Breast epithelium (tissue), 4 donors: ENCODE measurements around the gene CYP2W1. TPM values are rescaled to one million over a fixed set of nuclear protein-coding genes. Genes with fewer than 3 reads are reported as not detected.

Experiments
- DNase-seq, 2 donors: peaks; one replicate each; pipeline ENCODE4 v3.0.0-alpha.2; 2019; ENCODE audit warnings: low spot score in 2 of 2
- H3K27ac ChIP-seq, 2 donors: fragments of 200-600 bp; sonication (generic) in 1 of 2; one replicate each; pipeline ENCODE4 v1.5.1; 2016 to 2019; ENCODE audit warnings: mild to moderate bottlenecking in 1 of 2
- H3K27me3 ChIP-seq, 2 donors: fragments of 200-600 bp; sonication (generic) in 1 of 2; one replicate each; pipeline versions ENCODE4 v1.5.1 to v1.6.0; 2017 to 2019; ENCODE audit warnings: control low read depth in 1 of 2, mild to moderate bottlenecking in 1 of 2
- H3K36me3 ChIP-seq: fragments of 200-600 bp; one replicate; pipeline ENCODE4 v1.5.1; 2019
- H3K4me1 ChIP-seq, 2 donors: fragments of 200-600 bp; sonication (generic); one replicate each; pipeline ENCODE4 v1.5.1; 2016 to 2019; ENCODE audit warnings: control low read depth in 1 of 2
- H3K4me3 ChIP-seq, 3 donors: fragments of 200-600 bp; sonication (generic); 1 replicate in 2 of 3; 2 replicates in 1 of 3; pipeline ENCODE4 v1.5.1; 2016 to 2019; ENCODE audit warnings: mild to moderate bottlenecking in 3 of 3, moderate library complexity in 2 of 3
- H3K9me3 ChIP-seq, 2 donors: fragments of 200-600 bp; sonication (generic) in 1 of 2; one replicate each; pipeline ENCODE4 v1.5.1; 2016 to 2019; ENCODE audit warnings: control low read depth in 1 of 2
- CTCF ChIP-seq, 3 donors: fragments of 450-650 bp; IDR thresholded peaks; one replicate each; pipeline ENCODE4 v1.5.1; 2016 to 2017; ENCODE audit warnings: antibody characterized with exemption in 3 of 3, mild to moderate bottlenecking in 3 of 3, moderate library complexity in 3 of 3
- POLR2A ChIP-seq: fragments of 450-650 bp; IDR thresholded peaks from one replicate; pipeline ENCODE4 v1.6.1; 2016; ENCODE audit warnings: antibody characterized with exemption, mild to moderate bottlenecking, moderate library complexity
- POLR2AphosphoS5 ChIP-seq, 3 donors: sonication (generic); formaldehyde crosslinking; IDR thresholded peaks; one replicate each; pipeline ENCODE4 v1.6.1; 2017; ENCODE audit warnings: antibody characterized with exemption in 3 of 3
- intact Hi-C: fragments of 100-400 bp; cut with DNase I; formaldehyde crosslinking; loops from one replicate; pipeline ENCODE4 v1.15.1; 2023; ENCODE audit warnings: low total_unique reads
- total RNA-seq, 3 donors: library from RNA; depleted of rRNA; stranded (reverse); fragments of >200 nt; gene quantifications; one replicate each; pipeline ENCODE4 v1.1.0, GENCODE V29; 2016

CYP2W1 gene
- total RNA-seq, 3 donors from 2014 or later, result not detected

GRCh38 chr7:983616-984071 is 663 bp downstream of the CYP2W1 start:
- Histone ChIP-seq H3K27me3 (peaks cover 7 to 57% of the 10 kb centered on the region in 2 donors), H3K4me3 (no peak overlapping the region), H3K4me1 (peaks cover 0 to 4% of the 10 kb centered on the region in 2 donors), H3K36me3 (no peaks in the 10 kb centered on the region), H3K27ac (no peak overlapping the region), H3K9me3 (no peaks in the 10 kb centered on the region)
- no peak for DNase-seq
- intact Hi-C loops, result no loop called here
- TF ChIP-seq POLR2AphosphoS5 (IDR thresholded peaks at IDR 0.05), result no peak
- no peak for TF ChIP-seq CTCF (IDR thresholded peaks at IDR 0.05)
- no peak for TF ChIP-seq POLR2A

- intact Hi-C loops, result no loop called here
- peaks cover 0 to 7% of the 10 kb centered on the region in 2 donors for H3K4me1 ChIP-seq
- no peak overlapping the region for H3K27ac ChIP-seq
- no peak for DNase-seq
- H3K36me3 ChIP-seq, result no peaks in the 10 kb centered on the region
- no peak for TF ChIP-seq POLR2A
- no peak for TF ChIP-seq POLR2AphosphoS5 (IDR thresholded peaks at IDR 0.05)
- no peak for TF ChIP-seq CTCF (IDR thresholded peaks at IDR 0.05)
- H3K9me3 ChIP-seq, result no peaks in the 10 kb centered on the region
- H3K4me3 ChIP-seq, result no peak overlapping the region
- peaks cover 9 to 64% of the 10 kb centered on the region in 2 donors for H3K27me3 ChIP-seq
Observed at GRCh38 chr7:984361-985126, 1.6 kb downstream of the CYP2W1 start.

- TF ChIP-seq CTCF (IDR thresholded peaks at IDR 0.05) (no peak), POLR2A (no peak), POLR2AphosphoS5 (IDR thresholded peaks at IDR 0.05) (no peak)
- Histone ChIP-seq H3K27ac (no peak overlapping the region), H3K36me3 (no peaks in the 10 kb centered on the region), H3K4me1 (peaks cover 0 to 7% of the 10 kb centered on the region in 2 donors), H3K9me3 (no peaks in the 10 kb centered on the region), H3K27me3 (peaks cover 9 to 64% of the 10 kb centered on the region in 2 donors), H3K4me3 (no peak overlapping the region)
- intact Hi-C loops, result no loop called here
- DNase-seq, result no peak
Observed at GRCh38 chr7:985127-985416, 2.1 kb downstream of the CYP2W1 start.

GRCh38 chr7:985915-986741 is 3.1 kb downstream of the CYP2W1 start:
- TF ChIP-seq POLR2AphosphoS5 (IDR thresholded peaks at IDR 0.05) (no peak), CTCF (IDR thresholded peaks at IDR 0.05) (no peak), POLR2A (no peak)
- Histone ChIP-seq H3K9me3 (no peaks in the 10 kb centered on the region), H3K36me3 (no peaks in the 10 kb centered on the region), H3K4me3 (no peak overlapping the region), H3K4me1 (peaks cover 0 to 7% of the 10 kb centered on the region in 2 donors), H3K27me3 (peaks cover 9 to 74% of the 10 kb centered on the region in 2 donors), H3K27ac (no peak overlapping the region)
- DNase-seq, result no peak
- intact Hi-C loops, result no loop called here
